Islet of Langerhans (tissue), 1 donor: ENCODE measurements around the gene DICER1.

ENCODE experiments used
- FAIRE-seq: peaks from one replicate; lab custom pipeline; 2011; peaks lifted over from hg19 to GRCh38; lab: Jason Lieb, UNC

DICER1 gene

GRCh38 chr14:95056476-95056875 is 100.9 kb downstream of the DICER1 start:
- FAIRE-seq = no peak

- FAIRE-seq = no peak
Observed at GRCh38 chr14:95055318-95055717, 102.0 kb downstream of the DICER1 start.

GRCh38 chr14:95054346-95055280 is 102.7 kb downstream of the DICER1 start:
- FAIRE-seq = no peak

GRCh38 chr14:95052016-95052585 is 105.2 kb downstream of the DICER1 start:
- FAIRE-seq = no peak

- FAIRE-seq = no peak
Observed at GRCh38 chr14:95049952-95050351, 107.4 kb downstream of the DICER1 start.

GRCh38 chr14:95048771-95049312 is 108.5 kb downstream of the DICER1 start:
- no peak for FAIRE-seq

GRCh38 chr14:95047754-95048153 is 109.6 kb downstream of the DICER1 start:
- FAIRE-seq = no peak

- FAIRE-seq = no peak
Observed at GRCh38 chr14:95046711-95047681, 110.3 kb downstream of the DICER1 start.

GRCh38 chr14:95045836-95046430 is 111.4 kb downstream of the DICER1 start:
- FAIRE-seq = no peak

- FAIRE-seq = no peak
Observed at GRCh38 chr14:95045106-95045701, 112.1 kb downstream of the DICER1 start.

GRCh38 chr14:95044463-95045105 is 112.7 kb downstream of the DICER1 start:
- no peak for FAIRE-seq

GRCh38 chr14:95043732-95044462 is 113.4 kb downstream of the DICER1 start:
- FAIRE-seq = no peak

GRCh38 chr14:95043314-95043713 is 114.0 kb downstream of the DICER1 start:
- FAIRE-seq = no peak

GRCh38 chr14:95041477-95042020 is 115.8 kb downstream of the DICER1 start:
- no peak for FAIRE-seq

- FAIRE-seq = no peak
Observed at GRCh38 chr14:95040708-95041476, 116.4 kb downstream of the DICER1 start.

- FAIRE-seq = no peak
Observed at GRCh38 chr14:95039993-95040348, 117.4 kb downstream of the DICER1 start.

GRCh38 chr14:95039259-95039992 is 117.9 kb downstream of the DICER1 start:
- FAIRE-seq = no peak

- no peak for FAIRE-seq
Observed at GRCh38 chr14:95038521-95039250, 118.6 kb downstream of the DICER1 start.
